ENCODE measurements around the gene DHRS3.
A peak's percentile ranks its signal among the peaks of the same experiment; 100 is the strongest.

The DHRS3 gene

DNA sequence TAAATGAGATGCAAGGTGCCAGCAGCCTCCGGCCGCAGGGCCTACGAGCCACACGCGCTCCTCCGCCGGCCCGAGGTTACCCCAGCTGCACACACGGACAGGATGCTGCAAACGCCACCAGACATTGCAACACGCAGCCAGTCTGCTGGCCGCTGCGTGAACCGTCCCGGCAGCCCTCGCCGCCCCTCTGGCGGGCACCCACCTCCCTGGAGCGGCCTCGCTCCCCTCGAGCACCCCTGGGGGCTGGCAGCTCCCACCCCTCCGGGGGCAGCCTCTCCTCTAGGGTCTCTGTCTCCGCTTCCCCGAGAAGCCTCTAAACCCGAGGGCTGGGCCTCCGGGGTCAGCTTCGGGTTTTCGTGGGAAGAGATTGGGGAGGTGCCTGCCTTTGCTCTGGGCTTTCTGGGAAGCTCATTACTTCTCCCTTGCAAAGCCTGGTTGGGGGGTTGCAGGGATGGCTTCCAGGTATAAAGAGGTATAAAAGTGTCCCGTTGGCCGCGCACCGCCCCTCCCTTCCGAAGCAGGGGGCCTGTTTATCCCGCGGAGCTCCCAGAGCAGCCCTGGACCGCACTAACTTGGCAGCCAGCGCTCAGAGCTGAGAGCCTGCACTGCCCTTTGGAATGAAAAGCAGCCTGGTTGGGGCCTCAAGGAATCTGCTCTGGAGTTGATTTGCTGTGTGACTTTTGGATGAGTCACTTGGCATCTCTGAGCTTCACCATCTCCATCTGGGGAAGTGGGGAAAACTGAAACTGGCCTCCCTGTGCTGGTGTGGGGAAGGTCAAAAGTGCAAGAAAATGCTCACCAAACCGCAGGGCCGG is 21.8 kb downstream of the DHRS3 start:
- DNase-seq, result peak; percentile 99

DNA sequence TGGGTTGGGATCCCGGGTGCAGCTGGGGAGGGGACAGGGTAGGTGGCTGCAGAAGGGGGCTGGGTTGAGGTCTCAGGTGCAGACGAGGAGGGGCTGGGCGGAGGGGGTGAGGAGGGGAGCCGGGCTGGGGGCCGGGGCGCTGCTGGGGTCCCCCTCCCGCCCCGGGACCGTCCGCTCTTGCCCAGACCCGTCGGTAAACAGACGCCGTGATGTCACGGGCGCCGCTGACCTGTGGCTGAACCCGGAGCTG is 22.3 kb downstream of the DHRS3 start:
- no peak for DNase-seq

DNA sequence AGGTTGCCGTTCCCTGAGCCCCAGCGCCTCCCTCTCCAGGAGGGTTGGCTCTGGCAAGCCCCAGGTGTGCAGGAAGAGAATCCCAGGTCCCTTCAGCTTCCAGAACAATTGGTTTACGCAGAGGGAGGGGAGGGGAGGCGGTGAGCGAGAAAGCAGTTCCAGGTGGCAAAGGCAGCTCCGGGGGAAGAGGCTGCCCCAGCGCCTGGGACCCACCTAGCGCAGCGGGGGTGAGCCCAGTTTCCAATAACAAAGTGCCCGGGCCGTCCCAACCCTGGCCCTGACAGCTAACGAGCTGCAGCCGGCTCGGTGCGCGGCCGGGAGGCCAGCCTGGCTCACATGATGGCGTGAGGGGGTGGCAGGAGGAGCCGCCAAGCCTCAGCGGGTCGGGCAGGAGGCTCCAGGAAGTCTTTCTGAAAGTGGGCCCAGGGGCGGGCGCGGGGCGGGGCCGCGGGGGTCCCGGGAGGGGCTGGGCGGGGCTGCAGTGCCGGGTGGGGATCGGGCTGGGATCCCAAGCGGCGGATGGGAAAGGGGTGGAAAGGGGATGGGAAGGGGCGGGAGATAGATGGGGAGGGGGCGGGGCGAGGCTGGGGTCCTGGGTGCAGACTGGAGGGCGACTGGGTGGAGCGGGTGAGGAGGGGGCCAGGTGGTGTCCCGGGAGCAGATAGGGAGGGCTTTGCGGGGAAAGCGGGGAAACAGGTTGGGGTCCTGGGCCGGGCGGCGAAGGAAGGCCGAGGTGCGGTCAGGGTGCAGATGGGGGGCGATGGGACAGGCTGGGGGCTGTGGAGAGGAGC is 22.8 kb downstream of the DHRS3 start:
- DNase-seq, result peak; percentile 60

DNA sequence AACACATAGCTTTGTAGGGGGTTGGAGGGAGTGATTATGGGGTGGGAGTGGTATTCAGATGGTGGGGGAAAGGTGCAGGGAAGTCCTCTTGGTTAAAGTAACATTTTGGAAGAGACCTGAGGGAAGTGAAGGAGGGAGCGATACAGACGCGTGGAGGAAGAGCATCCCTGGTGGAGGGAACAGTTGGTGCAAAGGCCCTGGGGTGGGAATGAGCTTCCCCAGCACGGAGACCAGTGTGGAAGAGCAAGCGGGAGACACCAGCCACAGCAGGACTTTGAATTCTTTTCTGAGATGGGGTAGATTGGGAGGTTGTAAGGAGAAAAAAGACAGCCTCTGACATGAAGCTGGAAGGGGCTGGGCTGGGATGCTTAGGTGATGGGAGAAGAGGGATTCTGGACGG is 23.5 kb downstream of the DHRS3 start:
- no peak for DNase-seq

DNA sequence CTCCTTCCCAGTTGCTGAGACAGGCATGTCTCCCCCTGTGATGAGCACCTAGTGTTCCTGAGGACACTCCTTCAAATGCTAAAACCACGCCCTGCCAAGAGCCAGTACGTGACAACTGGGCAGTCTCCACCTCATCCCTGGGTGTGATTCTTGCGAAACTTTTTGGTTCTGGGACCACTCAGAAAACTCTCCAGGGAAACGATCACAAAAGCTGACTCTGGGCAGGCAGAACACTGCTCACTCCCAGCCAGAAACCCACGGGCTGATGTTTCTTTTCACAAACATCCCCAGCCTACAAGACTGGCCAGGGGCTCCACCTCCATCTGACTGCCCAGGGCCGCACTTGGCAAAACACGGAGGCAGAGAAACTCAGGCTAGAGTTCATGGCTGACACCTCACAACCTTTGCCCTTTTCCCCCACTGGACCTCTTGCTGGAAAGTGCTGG is 24.4 kb downstream of the DHRS3 start:
- peak; percentile 66 for DNase-seq

DNA sequence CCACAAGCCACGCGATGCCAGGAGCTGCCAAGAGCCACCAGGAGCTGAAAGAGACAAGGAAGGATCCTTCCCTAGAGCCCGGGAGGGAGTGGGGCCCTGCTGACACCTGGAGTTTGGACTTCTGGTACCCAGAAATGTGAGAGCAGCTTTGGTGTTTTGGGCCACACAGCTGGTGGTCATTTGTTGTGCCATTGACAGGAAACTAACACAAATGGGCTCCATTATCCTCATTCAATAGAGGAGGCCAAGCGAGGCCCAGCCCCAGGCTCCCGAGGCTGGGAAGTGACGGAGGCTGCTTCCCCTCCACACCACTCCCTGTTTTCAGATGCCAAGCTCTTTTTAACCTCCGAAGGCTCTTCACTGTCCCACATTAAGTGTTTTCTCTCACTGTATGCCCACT is 25.5 kb downstream of the DHRS3 start:
- no peak for DNase-seq

DNA sequence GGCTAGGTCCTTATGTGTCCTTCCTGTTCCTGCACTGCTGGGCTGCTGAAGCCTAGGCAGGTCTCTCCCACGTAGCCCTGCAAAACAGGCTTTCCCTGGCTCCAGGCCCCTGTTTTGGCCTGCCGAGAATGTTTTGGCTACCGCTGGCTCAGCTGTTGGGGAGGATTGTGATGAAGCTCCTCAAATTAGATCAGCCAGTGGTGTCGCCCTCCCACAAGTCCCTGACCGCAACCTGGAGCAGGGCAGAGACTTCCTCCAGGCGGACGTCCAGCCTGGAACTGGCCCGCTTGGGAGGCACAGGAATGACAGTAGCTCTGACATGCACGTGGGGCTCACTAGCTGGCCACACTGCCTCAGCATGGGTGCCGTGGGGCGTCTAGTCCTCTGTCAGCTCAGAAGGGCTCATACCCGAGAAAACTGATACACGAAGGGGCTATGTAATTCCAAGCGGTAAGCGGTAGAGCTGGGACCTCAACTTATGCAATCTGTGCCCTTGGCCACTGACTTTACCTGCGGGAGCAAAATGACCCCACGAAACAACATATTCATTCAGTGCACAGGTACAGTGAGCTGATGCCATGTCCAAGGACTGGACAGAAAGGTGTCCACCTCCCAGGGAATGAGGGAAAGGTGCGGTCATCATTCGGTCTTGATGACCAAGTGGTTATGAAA is 26.6 kb downstream of the DHRS3 start:
- no peak for DNase-seq

DNA sequence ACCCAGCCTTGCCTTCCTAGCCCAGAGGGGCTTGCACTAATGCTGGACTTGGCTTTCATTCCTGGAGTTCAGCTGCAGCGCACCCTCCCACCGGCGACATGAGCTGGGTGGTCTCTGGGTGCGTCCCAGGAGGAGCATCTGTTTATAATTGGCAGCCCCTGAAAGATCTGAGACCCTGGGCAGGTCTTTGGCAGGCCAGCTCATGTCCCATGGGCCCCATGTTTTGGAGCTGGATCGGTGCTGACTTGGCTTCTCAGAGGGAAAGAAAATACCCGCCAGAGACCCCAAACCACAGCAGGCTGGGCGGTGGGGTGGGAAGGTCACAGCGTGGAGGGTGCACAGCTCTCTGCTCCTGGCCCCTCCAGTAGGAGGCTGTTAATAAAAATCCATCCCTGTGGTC is 29.3 kb downstream of the DHRS3 start:
- no peak for DNase-seq

DNA sequence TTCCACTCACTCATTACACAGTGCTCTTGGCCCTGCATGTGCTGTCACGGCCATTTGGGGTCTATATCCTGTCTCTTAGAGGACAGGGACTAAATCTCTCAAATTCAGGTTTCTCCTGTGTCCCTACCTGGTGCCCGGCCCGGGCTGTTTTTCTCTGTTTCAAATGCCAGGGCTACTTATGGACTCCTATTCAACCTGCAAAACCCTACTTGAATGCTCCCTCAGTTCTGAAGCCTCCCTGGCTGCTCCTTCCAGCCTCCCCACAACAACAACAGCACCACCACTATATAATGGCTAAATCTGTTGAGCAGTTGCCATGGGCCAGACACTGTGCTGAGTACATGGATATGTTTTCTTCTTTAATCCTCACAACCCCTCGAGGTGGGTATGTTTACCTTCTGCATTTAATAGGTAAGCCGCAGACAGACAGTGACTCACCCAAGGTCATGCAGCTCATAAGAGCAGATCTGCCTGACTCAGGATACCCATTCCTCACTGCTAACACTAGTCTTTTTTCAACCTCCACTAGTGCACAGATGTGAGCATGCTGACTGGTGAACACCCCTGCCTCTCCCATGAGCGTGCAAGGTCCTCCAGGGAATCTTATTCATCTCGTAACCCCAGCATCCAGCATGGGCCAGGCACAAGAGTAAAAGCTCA is 29.9 kb downstream of the DHRS3 start:
- DNase-seq, result peak; percentile 60

DNA sequence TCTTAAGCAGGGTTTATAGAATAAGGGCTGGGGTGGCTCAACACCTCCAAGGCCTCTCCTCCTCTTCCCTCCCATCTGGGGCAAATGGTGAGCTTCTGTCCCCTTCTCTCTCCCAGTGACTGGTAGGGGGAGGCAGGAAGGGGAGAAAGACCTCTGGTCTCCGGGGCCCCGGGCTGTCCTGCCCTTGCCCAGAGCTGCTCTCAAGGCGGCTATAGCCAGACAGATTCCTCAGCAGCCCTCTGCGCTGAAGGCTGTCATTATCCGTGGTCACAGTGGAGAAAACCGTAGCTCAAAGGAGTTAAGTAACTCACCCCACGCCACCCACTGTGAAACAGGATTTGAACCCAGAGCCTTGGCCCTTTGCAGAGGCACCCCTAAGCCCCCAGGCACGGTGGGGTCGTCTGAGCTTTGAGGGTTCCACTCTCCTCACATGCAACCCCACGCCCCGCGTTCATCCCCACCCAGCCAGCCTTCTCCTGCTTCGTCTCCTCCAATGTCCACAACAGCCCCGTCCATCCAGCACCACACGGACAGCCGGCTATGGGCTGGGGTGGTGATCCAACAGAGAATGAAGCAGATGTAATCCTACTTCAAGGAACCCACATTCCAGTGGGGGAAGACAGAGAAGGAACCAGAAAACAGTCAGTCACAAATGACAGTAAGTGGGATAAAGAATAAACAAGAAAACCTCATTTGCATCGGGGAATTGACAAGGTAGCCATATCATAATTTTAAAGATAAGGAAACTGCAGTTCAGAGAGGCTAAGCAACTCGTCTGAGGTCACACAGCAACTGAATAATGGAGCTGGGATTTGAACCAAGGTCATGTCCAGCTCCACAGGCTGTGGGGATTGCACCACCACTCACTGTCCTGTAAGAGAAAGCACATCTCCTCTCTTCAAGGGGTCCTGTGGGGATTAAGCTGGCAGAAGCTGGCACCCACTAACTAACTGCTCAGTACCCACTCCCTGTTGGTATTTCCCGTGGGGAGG is 31.8 kb downstream of the DHRS3 start:
- DNase-seq, result no peak

DNA sequence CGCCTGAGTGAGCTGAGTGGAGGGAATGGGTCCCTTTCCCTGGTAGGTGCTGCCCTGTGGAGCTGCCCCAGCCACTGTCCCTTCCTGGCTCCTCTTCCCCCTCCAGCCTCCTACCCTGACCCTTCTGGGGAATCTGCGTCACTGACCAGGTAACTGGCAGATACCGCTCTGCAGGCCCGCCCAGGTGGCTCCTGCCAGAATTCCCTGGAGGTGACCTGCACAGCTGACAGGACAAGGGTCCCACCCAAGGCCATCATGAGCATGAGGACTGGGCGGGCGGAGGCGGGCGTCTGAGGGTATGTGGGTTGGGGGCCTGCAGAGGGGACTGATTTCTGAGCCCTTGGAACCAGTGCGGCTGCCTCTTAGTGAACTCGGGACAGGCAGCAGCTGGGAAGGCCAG is 32.5 kb downstream of the DHRS3 start:
- DNase-seq, result no peak

DNA sequence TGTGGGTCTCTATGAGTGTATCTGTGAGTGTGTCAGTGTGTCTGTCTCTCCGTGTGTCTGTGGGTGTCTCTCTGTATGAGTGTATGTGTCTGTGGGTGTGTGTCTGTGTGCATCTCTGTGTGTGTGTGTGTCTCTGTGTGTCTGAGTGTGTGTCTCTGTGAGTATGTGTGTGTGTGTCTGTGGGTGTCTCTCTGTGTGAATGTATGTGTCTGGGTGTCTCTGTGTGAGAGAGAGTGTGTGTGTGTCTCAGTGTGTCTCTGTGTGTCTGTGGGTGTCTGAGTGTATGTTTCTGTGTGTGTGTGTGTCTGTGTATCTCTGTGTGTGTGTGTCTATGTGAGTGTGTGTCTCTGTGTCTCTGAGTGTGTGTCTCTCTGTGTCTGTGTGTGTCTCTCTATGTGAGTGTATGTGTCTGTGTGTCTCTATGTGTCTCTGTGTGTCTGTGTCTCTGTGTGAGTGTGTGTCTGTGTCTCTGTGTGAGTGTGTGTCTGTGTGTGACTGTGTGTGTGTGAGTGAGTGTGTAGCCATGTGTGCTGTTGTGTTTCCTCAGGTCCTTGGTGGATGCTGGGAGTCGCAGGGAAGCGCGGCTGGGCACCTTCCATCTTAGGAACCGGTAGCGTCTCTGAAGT is 33.0 kb downstream of the DHRS3 start:
- no peak for DNase-seq

DNA sequence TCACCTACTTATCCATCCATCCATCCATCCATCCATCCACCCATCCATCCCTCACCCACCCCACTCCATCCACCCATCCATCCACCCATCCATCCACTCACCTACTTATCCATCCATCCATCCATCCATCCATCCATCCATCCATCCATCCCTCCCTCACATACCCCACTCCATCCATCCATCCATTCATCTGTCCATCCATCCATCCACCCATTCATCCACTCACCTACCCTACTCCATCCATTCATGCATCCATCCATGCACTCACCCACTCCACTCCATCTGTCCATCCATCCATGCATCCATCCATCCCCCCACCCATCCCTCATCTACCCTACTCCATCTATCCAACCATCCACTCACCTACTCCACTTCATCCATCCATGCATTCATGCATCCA is 34.5 kb downstream of the DHRS3 start:
- no peak for DNase-seq

DNA sequence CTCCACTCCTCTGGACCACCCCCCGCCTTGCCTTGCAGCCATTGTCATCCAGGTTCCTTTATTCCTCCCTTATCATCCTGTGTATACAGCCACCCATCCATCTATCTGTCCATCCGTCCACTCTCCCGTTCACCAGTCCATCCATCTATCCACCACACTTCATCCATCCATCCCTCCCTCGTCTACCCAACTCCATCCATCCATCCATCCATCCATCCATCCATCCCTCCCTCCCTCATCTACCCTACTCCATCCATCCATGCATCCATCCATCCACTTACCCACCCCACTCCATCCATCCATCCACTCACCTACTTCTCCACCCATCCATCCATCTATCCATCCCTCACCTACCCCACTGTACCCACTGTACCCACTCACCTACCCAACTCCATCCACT is 35.4 kb downstream of the DHRS3 start:
- no peak for DNase-seq

DNA sequence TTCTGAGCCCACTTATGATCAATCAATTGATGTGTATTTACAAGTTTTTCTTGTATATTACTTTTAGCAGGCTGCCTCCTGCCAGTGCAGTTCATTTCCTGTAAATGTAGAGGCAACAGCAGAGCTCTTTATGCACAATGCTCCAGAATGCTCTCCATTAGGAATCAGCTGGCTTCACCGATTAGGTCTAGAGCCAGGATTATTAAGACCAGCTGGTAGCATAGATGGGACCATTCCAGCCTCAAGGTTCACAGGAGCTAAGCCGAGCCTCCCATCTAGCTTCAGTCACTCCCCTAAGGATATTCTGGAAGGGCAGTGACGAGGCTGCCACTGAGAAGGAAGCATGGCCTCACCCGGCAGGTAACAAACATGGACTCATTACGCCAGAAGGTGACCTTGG is 36.8 kb downstream of the DHRS3 start:
- peak; percentile 35 for DNase-seq

DNA sequence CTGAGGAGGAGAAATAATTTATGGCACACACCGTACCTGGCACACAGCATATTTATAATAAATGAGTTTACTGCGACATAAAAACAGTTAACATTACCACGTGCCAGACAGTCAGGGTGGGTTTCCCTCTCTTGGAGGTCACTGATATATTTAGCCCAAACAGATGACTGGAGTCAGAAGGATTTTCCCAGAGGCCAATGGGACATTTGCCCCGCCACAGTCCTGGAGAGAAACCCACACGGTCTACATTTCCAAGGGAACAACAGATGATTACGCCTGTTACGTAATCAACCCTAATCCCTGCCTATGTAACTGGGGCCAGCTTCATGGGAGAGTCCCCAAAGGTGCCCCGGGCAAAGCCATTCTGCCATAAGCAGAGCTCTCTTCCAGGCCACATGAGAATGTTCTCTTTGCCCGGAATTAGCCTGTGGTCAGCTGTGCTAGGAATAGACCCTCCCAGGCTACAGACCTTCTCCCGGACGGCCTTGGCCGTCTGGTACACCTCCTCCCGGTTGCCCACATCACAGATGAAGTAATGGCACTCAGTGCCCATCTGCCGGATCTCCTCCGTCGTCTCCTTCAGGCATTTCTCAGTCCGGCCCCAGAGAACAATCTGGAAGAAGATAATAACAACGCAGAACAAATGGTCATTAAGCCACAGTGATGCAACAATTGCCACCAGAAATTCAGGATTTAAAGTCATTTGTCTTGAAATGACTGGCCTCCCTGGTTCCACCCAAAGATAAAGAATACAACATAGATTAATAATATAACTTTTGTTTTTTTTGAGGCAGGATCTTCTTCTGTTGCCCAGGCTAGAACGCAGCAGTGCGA is 37.7 kb downstream of the DHRS3 start:
- DNase-seq, result peak; percentile 47

DNA sequence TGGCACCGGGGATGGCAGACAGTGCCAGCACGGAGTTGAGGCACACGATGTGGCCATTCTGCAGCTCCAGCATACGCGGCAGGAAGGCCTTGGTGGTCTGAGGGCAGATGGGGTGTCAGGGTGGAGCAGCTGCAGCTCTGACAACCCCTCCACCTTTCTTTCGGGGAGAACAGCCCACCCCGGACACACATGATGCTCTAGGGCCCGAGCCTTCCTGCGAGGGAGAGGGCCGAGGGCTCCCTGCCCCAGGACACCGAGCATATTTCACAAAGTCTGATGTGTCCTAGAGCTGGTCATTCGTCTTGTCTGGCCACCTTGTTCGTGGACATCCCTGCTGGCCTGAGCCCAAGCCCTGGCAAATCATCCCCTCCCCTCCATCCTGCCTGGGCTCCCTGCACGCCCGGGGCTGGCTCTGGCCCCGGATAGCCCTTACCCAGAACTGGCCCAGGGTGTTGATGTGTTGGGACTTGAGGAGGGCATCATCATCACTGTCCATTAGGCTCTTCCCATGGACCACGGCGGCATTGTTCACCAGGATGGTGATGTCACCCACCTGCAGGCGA is 39.1 kb downstream of the DHRS3 start:
- no peak for DNase-seq

DNA sequence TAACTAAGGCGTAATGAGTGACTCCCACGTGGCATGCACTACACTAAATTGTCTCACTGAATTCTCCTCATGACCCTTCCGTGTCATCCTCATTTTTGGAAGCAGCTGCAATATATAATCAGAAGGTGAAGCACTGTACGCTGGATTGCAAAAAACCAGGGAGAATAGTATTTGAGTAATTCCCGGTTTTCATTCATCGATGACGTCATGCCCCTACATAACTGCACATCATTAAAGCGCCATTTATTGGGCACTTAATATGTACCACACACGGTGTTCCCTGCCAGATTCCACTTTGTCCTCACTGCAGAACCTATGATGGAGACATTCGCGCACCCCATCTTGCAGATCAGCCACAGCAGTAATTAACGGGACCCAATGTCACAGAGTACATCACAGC is 41.0 kb downstream of the DHRS3 start:
- no peak for DNase-seq

DNA sequence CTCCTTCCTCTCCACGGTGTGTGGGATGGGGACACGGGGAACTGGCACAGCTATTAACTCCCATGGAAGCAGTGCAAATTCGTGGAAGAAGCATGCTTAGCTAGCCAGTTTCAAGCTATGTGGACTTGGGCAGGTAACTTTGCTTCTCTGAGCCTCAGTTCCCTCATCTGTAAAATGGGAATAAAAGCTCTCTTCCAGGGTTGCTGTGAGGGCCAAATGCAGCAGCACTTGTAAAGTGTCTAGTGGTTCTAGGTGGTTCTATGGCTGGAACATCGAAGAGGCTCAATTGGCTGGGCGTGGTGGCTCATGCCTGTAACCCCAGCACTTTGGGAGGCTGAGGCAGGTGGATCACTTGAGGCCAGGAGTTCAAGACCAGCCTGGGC is 43.3 kb downstream of the DHRS3 start:
- DNase-seq, result no peak

DNA sequence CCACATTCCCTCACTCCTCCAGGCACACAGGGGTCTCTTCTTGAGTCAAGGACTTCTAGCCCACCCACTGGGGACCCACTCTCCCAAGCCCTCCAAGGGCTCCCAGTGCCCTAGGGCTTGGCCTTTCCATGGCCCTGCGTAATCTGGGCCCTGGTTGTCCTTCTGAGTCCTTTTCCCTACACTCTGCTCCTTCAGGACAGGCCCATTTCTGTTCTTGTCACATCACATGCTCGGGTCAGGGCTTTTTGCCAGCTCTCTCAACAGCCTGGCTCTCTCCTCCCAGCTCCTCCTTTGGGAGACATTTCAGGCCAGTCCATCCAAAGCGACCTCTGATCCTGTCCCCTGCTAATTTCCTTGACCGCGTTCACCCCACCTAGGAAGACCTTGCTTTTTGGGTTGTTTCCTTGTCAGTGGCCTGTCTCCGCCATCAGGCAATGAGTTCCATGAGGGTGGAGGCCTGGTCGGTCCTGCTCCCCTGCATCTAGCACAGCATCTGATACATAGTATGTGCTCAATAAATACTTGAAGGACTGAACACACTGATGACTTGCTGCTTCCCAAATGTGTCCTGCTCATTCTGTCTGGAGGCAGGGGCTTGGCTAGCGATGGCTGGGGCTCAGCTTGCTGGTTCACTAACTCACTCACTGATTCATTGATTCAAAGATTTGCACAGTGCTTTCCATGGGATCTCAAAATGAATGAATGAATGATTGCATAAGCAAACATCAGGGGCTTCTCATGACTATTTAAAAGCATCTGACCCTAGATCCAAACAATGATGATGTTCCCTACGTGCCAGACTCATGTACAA is 44.8 kb downstream of the DHRS3 start:
- DNase-seq, result no peak
